ENCODE results near the gene AASDHPPT. TPM values are rescaled to one million over a fixed set of nuclear protein-coding genes. Genes with fewer than 3 reads are reported as not detected.

Gene AASDHPPT
- total RNA-seq, 1 donor, result 25.6 TPM

GRCh38 chr11:106082096-106082495, 4.6 kb downstream of the AASDHPPT start:
- DNase-seq (ENCODE audit: low read depth in 2 of 3, low spot score in 2 of 3), result no peak

GRCh38 chr11:106086135-106086534, 8.7 kb downstream of the AASDHPPT start:
- DNase-seq (ENCODE audit: low read depth in 2 of 3, low spot score in 2 of 3), result no peak

GRCh38 chr11:106086850-106087249, 9.4 kb downstream of the AASDHPPT start:
- no peak for DNase-seq (ENCODE audit: low read depth in 2 of 3, low spot score in 2 of 3)

GRCh38 chr11:106087815-106088435, 10.5 kb downstream of the AASDHPPT start:
- DNase-seq (ENCODE audit: low read depth in 2 of 3, low spot score in 2 of 3), result peak in 2 of 3 donors; percentile 56 to 71

GRCh38 chr11:106088896-106089295, 11.4 kb downstream of the AASDHPPT start:
- DNase-seq (ENCODE audit: low read depth in 2 of 3, low spot score in 2 of 3), result no peak

- DNase-seq (ENCODE audit: low read depth in 2 of 3, low spot score in 2 of 3), result no peak
These were observed 14.1 kb downstream of the AASDHPPT start for GRCh38 chr11:106091480-106092123.

GRCh38 chr11:106092446-106092845, 15.0 kb downstream of the AASDHPPT start:
- no peak for DNase-seq (ENCODE audit: low read depth in 2 of 3, low spot score in 2 of 3)

GRCh38 chr11:106098893-106099553, 21.6 kb downstream of the AASDHPPT start:
- DNase-seq (ENCODE audit: low read depth in 2 of 3, low spot score in 2 of 3), result no peak

GRCh38 chr11:106101370-106101769, 23.9 kb downstream of the AASDHPPT start:
- DNase-seq (ENCODE audit: low read depth in 2 of 3, low spot score in 2 of 3), result no peak

GRCh38 chr11:106101819-106102218, 24.4 kb downstream of the AASDHPPT start:
- no peak for DNase-seq (ENCODE audit: low read depth in 2 of 3, low spot score in 2 of 3)

- no peak for DNase-seq (ENCODE audit: low read depth in 2 of 3, low spot score in 2 of 3)
These were observed 28.5 kb downstream of the AASDHPPT start for GRCh38 chr11:106105986-106106385.

- DNase-seq (ENCODE audit: low read depth in 2 of 3, low spot score in 2 of 3), result no peak
These were observed 44.3 kb downstream of the AASDHPPT start for GRCh38 chr11:106121570-106122320.

- DNase-seq (ENCODE audit: low read depth in 2 of 3, low spot score in 2 of 3), result no peak
These were observed 50.1 kb downstream of the AASDHPPT start for GRCh38 chr11:106127604-106128003.

GRCh38 chr11:106128740-106129139, 51.3 kb downstream of the AASDHPPT start:
- no peak for DNase-seq (ENCODE audit: low read depth in 2 of 3, low spot score in 2 of 3)

- no peak for DNase-seq (ENCODE audit: low read depth in 2 of 3, low spot score in 2 of 3)
These were observed 54.5 kb downstream of the AASDHPPT start for GRCh38 chr11:106131998-106132397.

GRCh38 chr11:106132582-106133354, 55.3 kb downstream of the AASDHPPT start:
- no peak for DNase-seq (ENCODE audit: low read depth in 2 of 3, low spot score in 2 of 3)

GRCh38 chr11:106133529-106133928, 56.1 kb downstream of the AASDHPPT start:
- no peak for DNase-seq (ENCODE audit: low read depth in 2 of 3, low spot score in 2 of 3)

- DNase-seq (ENCODE audit: low read depth in 2 of 3, low spot score in 2 of 3), result no peak
These were observed 59.6 kb downstream of the AASDHPPT start for GRCh38 chr11:106137061-106137460.

GRCh38 chr11:106137758-106138157, 60.3 kb downstream of the AASDHPPT start:
- no peak for DNase-seq (ENCODE audit: low read depth in 2 of 3, low spot score in 2 of 3)

Data from hematopoietic multipotent progenitor cell (in vitro differentiated cells).